K562 (cell line): ENCODE measurements around the gene SHC1. TPM values are rescaled to one million over a fixed set of nuclear protein-coding genes. Genes with fewer than 3 reads are reported as not detected.

ENCODE experiments used
- CCAR2 ChIP-seq: fragments of 200-400 bp; formaldehyde crosslinking; IDR thresholded peaks from 2 replicates; pipeline ENCODE4 v1.6.1; 2017; ENCODE audit warnings: mild to moderate bottlenecking, low read depth, low read length
- DIDO1 ChIP-seq: fragments of 450-650 bp; IDR thresholded peaks from 2 replicates; pipeline ENCODE4 v1.6.1; 2016; ENCODE audit warnings: low read depth, missing biosample characterization, missing genetic modification characterization
- EZH2 ChIP-seq: IDR thresholded peaks from 2 replicates; pipeline ENCODE4 v1.6.1; 2012; ENCODE audit warnings: low read depth, mild to moderate bottlenecking, inconsistent platforms, low read length, borderline replicate concordance
- FIP1L1 ChIP-seq: fragments of 200-400 bp; formaldehyde crosslinking; IDR thresholded peaks from 2 replicates; pipeline ENCODE4 v1.6.1; 2018; ENCODE audit warnings: mild to moderate bottlenecking, low read depth, low read length; ENCODE audit not compliant: poor library complexity, severe bottlenecking
- HSF4 ChIP-seq: fragments of 250-450 bp; sonication (Bioruptor Pico); IDR thresholded peaks from 2 replicates; pipeline ENCODE4 v2.1.2; 2022; ENCODE audit warnings: mild to moderate bottlenecking, moderate library complexity, borderline replicate concordance
- JUNB ChIP-seq: fragments of 450-650 bp; formaldehyde crosslinking; conservative IDR thresholded peaks from 2 replicates; pipeline ENCODE4 v1.4.0; 2020; ENCODE audit warnings: mild to moderate bottlenecking
- MAFF ChIP-seq: IDR thresholded peaks from 2 replicates; pipeline ENCODE4 v1.6.1; 2012; ENCODE audit warnings: low read length, improper control_type of control experiment
- MYNN ChIP-seq, 2 experiments: sonication (generic); formaldehyde crosslinking in 1 of 2; IDR thresholded peaks; 2 replicates each; pipeline versions ENCODE4 v1.5.0 to v1.6.1; 2016 to 2020; ENCODE audit warnings: antibody characterized with exemption in 1 of 2, missing genetic modification reagents in 1 of 2
- NFE2L1 ChIP-seq: fragments of 450-650 bp; IDR thresholded peaks from 2 replicates; pipeline ENCODE4 v1.6.1; 2016; ENCODE audit warnings: missing genetic modification characterization, low read depth, mild to moderate bottlenecking, missing compliant biosample characterization, moderate library complexity, borderline replicate concordance
- SMARCE1 ChIP-seq: fragments of 450-650 bp; IDR thresholded peaks from 2 replicates; pipeline ENCODE4 v1.7.1; 2016; ENCODE audit warnings: mild to moderate bottlenecking
- STAG1 ChIP-seq: sonication (generic); formaldehyde crosslinking; IDR thresholded peaks from 2 replicates; pipeline ENCODE4 v1.5.0; 2020; ENCODE audit warnings: missing genetic modification reagents, borderline replicate concordance
- ZBED1 ChIP-seq: IDR thresholded peaks from 2 replicates; pipeline ENCODE4 v1.6.1; 2014
- ZKSCAN8 ChIP-seq: fragments of 200-800 bp; sonication (Bioruptor generic); IDR thresholded peaks from 2 replicates; pipeline ENCODE4 v1.6.1; 2016; ENCODE audit warnings: missing genetic modification characterization, missing compliant biosample characterization
- ZNF124 ChIP-seq: sonication (generic); formaldehyde crosslinking; IDR thresholded peaks from 2 replicates; pipeline ENCODE4 v1.8.1; 2022; ENCODE audit warnings: missing genetic modification reagents
- ZNF175 ChIP-seq: fragments of 200-800 bp; sonication (Bioruptor generic); IDR thresholded peaks from 2 replicates; pipeline ENCODE4 v1.6.1; 2016; ENCODE audit warnings: low read depth, mild to moderate bottlenecking, missing genetic modification characterization, missing compliant biosample characterization
- ZNF384 ChIP-seq: IDR thresholded peaks from 2 replicates; pipeline ENCODE4 v1.6.1; 2012; ENCODE audit warnings: low read depth, low read length, improper control_type of control experiment
- ZNF589 ChIP-seq: fragments of 200-800 bp; sonication (Bioruptor generic); IDR thresholded peaks from 2 replicates; pipeline ENCODE4 v1.6.1; 2016; ENCODE audit warnings: low read depth, missing genetic modification characterization, missing compliant biosample characterization
- ZNF764 ChIP-seq: fragments of 250-450 bp; sonication (Bioruptor Pico); IDR thresholded peaks from 2 replicates; pipeline ENCODE4 v1.4.0; 2020; ENCODE audit warnings: low read depth, mild to moderate bottlenecking, moderate library complexity
- polyA plus RNA-seq, 8 experiments: library from polyadenylated mRNA; depleted of rRNA in 4 of 8; stranded (reverse) in 5 of 8; unstranded in 3 of 8; fragments of >200 nt; fragmentation: Nextera tagmentation in 2 of 8; fragmentation: Illumina TruSeq in 1 of 8; extraction: Ambion mirVana in 2 of 8; extraction: Trizol in 1 of 8; gene quantifications; 2 replicates each; pipeline versions ENCODE4 v1.2.1 to v1.2.3, GENCODE V29; 2011 to 2014; ENCODE audit warnings: inconsistent platforms in 1 of 8, missing spikeins in 1 of 8
- total RNA-seq, 7 experiments: library from RNA; depleted of rRNA in 6 of 7; stranded (reverse); fragments of >200 nt in 6 of 7; fragmentation: Illumina TruSeq in 2 of 7; extraction: Trizol in 2 of 7; gene quantifications; 2 replicates each; pipeline versions ENCODE4 v1.2.1 to v1.2.3, GENCODE V29; 2011 to 2021; ENCODE audit warnings: low replicate concordance in 1 of 7
- TF ChIP-seq, protein P1 (sequence below): fragments of 450-650 bp; IDR thresholded peaks from 2 replicates; pipeline ENCODE4 v1.6.1; 2017; ENCODE audit warnings: antibody characterized with exemption
- TF ChIP-seq, protein P2 (sequence below), 2 experiments: IDR thresholded peaks in 1 of 2; conservative IDR thresholded peaks in 1 of 2; 2 replicates each; pipeline ENCODE4 v1.6.1; 2016; ENCODE audit warnings: low read depth in 2 of 2, mild to moderate bottlenecking in 1 of 2, missing compliant biosample characterization in 1 of 2, missing genetic modification characterization in 1 of 2, moderate library complexity in 1 of 2
- TF ChIP-seq, protein P3 (sequence below): fragments of 450-650 bp; IDR thresholded peaks from 2 replicates; pipeline ENCODE4 v1.6.1; 2016; ENCODE audit warnings: antibody characterized with exemption
- TF ChIP-seq, protein P4 (sequence below): fragments of 450-650 bp; formaldehyde crosslinking; IDR thresholded peaks from 2 replicates; pipeline ENCODE4 v1.4.0; 2020; ENCODE audit warnings: mild to moderate bottlenecking

The SHC1 gene
- total and polyA plus RNA-seq, 9 of the 15 experiments (the other 6 are each of a cell fraction or from before 2014, with no cell fraction given) = 4.1 to 113 (median 51.9) TPM

DNA sequence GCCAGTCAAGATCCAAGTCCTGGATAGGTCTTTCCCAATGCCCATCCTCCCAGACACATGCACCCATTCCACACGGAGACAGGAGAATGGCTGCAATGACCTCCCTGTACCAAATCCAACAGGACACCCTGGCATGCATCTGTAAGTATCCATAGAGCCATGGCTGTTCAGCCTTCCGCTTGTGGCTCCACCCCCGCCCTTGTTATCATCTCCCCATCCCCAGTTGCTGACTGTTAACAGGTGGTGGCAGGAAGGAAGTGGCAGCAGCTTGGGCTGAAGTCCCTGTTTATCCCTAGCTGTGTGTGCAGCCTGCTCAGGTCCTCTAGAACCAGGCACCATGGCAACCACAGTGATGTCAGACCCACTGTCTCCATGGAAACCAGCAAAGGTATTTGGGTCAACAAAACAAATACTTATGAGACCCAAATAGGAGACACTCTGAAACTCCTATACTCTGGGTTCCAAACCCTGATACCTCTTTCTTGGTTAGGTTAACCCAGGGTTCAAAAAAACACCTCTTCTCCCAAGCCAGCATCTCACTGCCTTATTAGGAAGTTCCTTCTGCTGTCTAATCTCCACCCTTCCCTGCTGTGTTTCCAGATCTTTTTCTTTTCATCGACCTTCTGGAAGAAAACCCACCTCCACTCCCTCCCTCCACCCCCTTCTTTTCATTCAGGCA is 15.4 kb downstream of the SHC1 start (continued):
- TF ChIP-seq, protein P1, sequence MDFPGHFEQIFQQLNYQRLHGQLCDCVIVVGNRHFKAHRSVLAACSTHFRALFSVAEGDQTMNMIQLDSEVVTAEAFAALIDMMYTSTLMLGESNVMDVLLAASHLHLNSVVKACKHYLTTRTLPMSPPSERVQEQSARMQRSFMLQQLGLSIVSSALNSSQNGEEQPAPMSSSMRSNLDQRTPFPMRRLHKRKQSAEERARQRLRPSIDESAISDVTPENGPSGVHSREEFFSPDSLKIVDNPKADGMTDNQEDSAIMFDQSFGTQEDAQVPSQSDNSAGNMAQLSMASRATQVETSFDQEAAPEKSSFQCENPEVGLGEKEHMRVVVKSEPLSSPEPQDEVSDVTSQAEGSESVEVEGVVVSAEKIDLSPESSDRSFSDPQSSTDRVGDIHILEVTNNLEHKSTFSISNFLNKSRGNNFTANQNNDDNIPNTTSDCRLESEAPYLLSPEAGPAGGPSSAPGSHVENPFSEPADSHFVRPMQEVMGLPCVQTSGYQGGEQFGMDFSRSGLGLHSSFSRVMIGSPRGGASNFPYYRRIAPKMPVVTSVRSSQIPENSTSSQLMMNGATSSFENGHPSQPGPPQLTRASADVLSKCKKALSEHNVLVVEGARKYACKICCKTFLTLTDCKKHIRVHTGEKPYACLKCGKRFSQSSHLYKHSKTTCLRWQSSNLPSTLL = no peak
- TF ChIP-seq ZKSCAN8 (CRISPR knock-in tag) = no peak
- no peak for TF ChIP-seq DIDO1
- TF ChIP-seq, protein P2, sequence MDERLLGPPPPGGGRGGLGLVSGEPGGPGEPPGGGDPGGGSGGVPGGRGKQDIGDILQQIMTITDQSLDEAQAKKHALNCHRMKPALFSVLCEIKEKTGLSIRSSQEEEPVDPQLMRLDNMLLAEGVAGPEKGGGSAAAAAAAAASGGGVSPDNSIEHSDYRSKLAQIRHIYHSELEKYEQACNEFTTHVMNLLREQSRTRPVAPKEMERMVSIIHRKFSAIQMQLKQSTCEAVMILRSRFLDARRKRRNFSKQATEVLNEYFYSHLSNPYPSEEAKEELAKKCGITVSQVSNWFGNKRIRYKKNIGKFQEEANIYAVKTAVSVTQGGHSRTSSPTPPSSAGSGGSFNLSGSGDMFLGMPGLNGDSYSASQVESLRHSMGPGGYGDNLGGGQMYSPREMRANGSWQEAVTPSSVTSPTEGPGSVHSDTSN (CRISPR knock-in tag; IDR thresholded peaks at IDR 0.05; ENCODE audit: low read depth) = no peak
- TF ChIP-seq, protein P2 (tag; conservative IDR thresholded peaks at IDR 0.05; ENCODE audit: low read depth) = no peak
- TF ChIP-seq, protein P3, sequence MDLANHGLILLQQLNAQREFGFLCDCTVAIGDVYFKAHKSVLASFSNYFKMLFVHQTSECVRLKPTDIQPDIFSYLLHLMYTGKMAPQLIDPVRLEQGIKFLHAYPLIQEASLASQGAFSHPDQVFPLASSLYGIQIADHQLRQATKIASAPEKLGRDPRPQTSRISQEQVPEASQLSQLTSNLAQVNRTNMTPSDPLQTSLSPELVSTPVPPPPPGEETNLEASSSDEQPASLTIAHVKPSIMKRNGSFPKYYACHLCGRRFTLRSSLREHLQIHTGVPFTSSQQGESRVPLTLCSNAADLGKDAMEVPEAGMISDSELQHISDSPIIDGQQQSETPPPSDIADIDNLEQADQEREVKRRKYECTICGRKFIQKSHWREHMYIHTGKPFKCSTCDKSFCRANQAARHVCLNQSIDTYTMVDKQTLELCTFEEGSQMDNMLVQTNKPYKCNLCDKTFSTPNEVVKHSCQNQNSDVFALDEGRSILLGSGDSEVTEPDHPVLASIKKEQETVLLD = no peak
- TF ChIP-seq CCAR2 = no peak
- TF ChIP-seq ZNF124 (CRISPR knock-in tag) = no peak
- TF ChIP-seq JUNB (CRISPR knock-in tag) = no peak
- TF ChIP-seq ZNF589 (CRISPR knock-in tag) = no peak
- no peak for TF ChIP-seq ZNF175 (CRISPR knock-in tag)
- TF ChIP-seq STAG1 (CRISPR knock-in tag) = no peak
- no peak for TF ChIP-seq SMARCE1
- no peak for TF ChIP-seq ZBED1
- TF ChIP-seq HSF4 (CRISPR knock-in tag) = no peak
- TF ChIP-seq EZH2 = no peak
- peak; percentile 40; the same call in 1 of the 2 replicates for TF ChIP-seq MYNN (IDR thresholded peaks at IDR 0.05)
- TF ChIP-seq MYNN (CRISPR knock-in tag; IDR thresholded peaks at IDR 0.05) = no peak
- TF ChIP-seq FIP1L1 = no peak
- no peak for TF ChIP-seq NFE2L1 (tag)
- TF ChIP-seq, protein P4, sequence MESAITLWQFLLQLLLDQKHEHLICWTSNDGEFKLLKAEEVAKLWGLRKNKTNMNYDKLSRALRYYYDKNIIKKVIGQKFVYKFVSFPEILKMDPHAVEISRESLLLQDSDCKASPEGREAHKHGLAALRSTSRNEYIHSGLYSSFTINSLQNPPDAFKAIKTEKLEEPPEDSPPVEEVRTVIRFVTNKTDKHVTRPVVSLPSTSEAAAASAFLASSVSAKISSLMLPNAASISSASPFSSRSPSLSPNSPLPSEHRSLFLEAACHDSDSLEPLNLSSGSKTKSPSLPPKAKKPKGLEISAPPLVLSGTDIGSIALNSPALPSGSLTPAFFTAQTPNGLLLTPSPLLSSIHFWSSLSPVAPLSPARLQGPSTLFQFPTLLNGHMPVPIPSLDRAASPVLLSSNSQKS (CRISPR knock-in tag) = no peak
- TF ChIP-seq ZNF384 = no peak
- no peak for TF ChIP-seq MAFF
- TF ChIP-seq ZNF764 = no peak
